Measurements from ENCODE around the gene ZNF219.
A peak's percentile ranks its signal among the peaks of the same experiment; 100 is the strongest.

Gene ZNF219

GRCh38 chr14:21058903-21059302 is 39.6 kb downstream of the ZNF219 start:
- no peak for TF ChIP-seq CTCF (IDR thresholded peaks at IDR 0.05; ENCODE audit: insufficient read depth, low read depth, low read length, missing control alignments)
- DNase-seq (ENCODE audit: low read depth): no peak
- no peak overlapping the region for H3K4me3 ChIP-seq (ENCODE audit: low read length)

- H3K4me3 ChIP-seq (ENCODE audit: low read length): no peak within 1 kb of the TSS
- no peak for TF ChIP-seq CTCF (IDR thresholded peaks at IDR 0.05; ENCODE audit: insufficient read depth, low read depth, low read length, missing control alignments)
- peak; percentile 50 for DNase-seq (ENCODE audit: low read depth)
Measured at GRCh38 chr14:21057803-21058675, 40.4 kb downstream of the ZNF219 start, which contains the start of gene RNASE8. TSS of gene RNASE8 (plus strand) at chr14:21057822. CDS start at chr14:21057893, 71 bp downstream.

GRCh38 chr14:21056520-21057163 is 41.8 kb downstream of the ZNF219 start:
- no peak for TF ChIP-seq CTCF (IDR thresholded peaks at IDR 0.05; ENCODE audit: insufficient read depth, low read depth, low read length, missing control alignments)
- DNase-seq (ENCODE audit: low read depth): peak; percentile 61
- no peak overlapping the region for H3K4me3 ChIP-seq (ENCODE audit: low read length)

- no peak overlapping the region for H3K4me3 ChIP-seq (ENCODE audit: low read length)
- no peak for DNase-seq (ENCODE audit: low read depth)
- no peak for TF ChIP-seq CTCF (IDR thresholded peaks at IDR 0.05; ENCODE audit: insufficient read depth, low read depth, low read length, missing control alignments)
Measured at GRCh38 chr14:21055432-21056117, 42.9 kb downstream of the ZNF219 start.

GRCh38 chr14:21054768-21055145 is 43.7 kb downstream of the ZNF219 start:
- no peak for DNase-seq (ENCODE audit: low read depth)
- no peak for TF ChIP-seq CTCF (IDR thresholded peaks at IDR 0.05; ENCODE audit: insufficient read depth, low read depth, low read length, missing control alignments)
- no peak overlapping the region for H3K4me3 ChIP-seq (ENCODE audit: low read length)

GRCh38 chr14:21054123-21054767 is 44.2 kb downstream of the ZNF219 start:
- no peak for DNase-seq (ENCODE audit: low read depth)
- H3K4me3 ChIP-seq (ENCODE audit: low read length): no peak overlapping the region
- TF ChIP-seq CTCF (IDR thresholded peaks at IDR 0.05; ENCODE audit: insufficient read depth, low read depth, low read length, missing control alignments): no peak
